CMK (cell line): ENCODE results near the gene CCDC78.
A peak's percentile ranks its signal among the peaks of the same experiment; 100 is the strongest.
"Not testable (repeated sequence)": the region's sequence is repeated elsewhere in the genome, so short reads cannot be mapped to it uniquely, and the experiment has no call there.

Experiments used
- DNase-seq: peaks from one replicate; pipeline ENCODE4 v3.0.0-alpha.2; 2010; ENCODE audit warnings: low read depth

Gene CCDC78

GRCh38 chr16:692356-693108 is 33.7 kb downstream of the CCDC78 start:
- no peak for DNase-seq

- DNase-seq = not testable (repeated sequence)
Observed at GRCh38 chr16:691242-691641, 35.0 kb downstream of the CCDC78 start.

GRCh38 chr16:689175-689897 is 36.9 kb downstream of the CCDC78 start:
- no peak for DNase-seq

GRCh38 chr16:687499-687898 is 38.7 kb downstream of the CCDC78 start:
- DNase-seq = no peak

GRCh38 chr16:686459-687260 is 39.6 kb downstream of the CCDC78 start:
- DNase-seq = no peak

- no peak for DNase-seq
Observed at GRCh38 chr16:685967-686366, 40.3 kb downstream of the CCDC78 start.

- DNase-seq = no peak
Observed at GRCh38 chr16:684961-685696, 41.1 kb downstream of the CCDC78 start.

GRCh38 chr16:684071-684794 is 42.0 kb downstream of the CCDC78 start, which contains the start of gene JMJD8:
TSS of gene JMJD8 (minus strand) at chr16:684334. CDS start at chr16:684319, 15 bp downstream.
- peak; percentile 77 for DNase-seq

- DNase-seq = no peak
Observed at GRCh38 chr16:683396-684070, 42.7 kb downstream of the CCDC78 start.

- DNase-seq = no peak
Observed at GRCh38 chr16:682493-683395, 43.5 kb downstream of the CCDC78 start.

- DNase-seq = no peak
Observed at GRCh38 chr16:681746-682427, 44.4 kb downstream of the CCDC78 start.

- no peak for DNase-seq
Observed at GRCh38 chr16:680967-681745, 45.1 kb downstream of the CCDC78 start.

GRCh38 chr16:680625-680945 is 45.7 kb downstream of the CCDC78 start:
- DNase-seq = no peak

GRCh38 chr16:679814-680624 is 46.2 kb downstream of the CCDC78 start, which contains the start of gene STUB1:
TSS of gene STUB1 (plus strand) at chr16:680410. CDS start at chr16:680526, 116 bp downstream.
- DNase-seq = no peak

- peak; percentile 67 for DNase-seq
Observed at GRCh38 chr16:678858-679813, 47.1 kb downstream of the CCDC78 start.

GRCh38 chr16:678209-678857 is 47.9 kb downstream of the CCDC78 start:
- no peak for DNase-seq
